HG02870 (cell line): ENCODE results near the gene LSP1.

ENCODE experiments used
- ATAC-seq: cut with Tn5 transposase; IDR thresholded peaks from one replicate; pipeline ENCODE4 v1.9.1; 2021; ENCODE audit warnings: mild to moderate bottlenecking, moderate library complexity; ENCODE audit not compliant: unreplicated experiment

Gene LSP1

DNA sequence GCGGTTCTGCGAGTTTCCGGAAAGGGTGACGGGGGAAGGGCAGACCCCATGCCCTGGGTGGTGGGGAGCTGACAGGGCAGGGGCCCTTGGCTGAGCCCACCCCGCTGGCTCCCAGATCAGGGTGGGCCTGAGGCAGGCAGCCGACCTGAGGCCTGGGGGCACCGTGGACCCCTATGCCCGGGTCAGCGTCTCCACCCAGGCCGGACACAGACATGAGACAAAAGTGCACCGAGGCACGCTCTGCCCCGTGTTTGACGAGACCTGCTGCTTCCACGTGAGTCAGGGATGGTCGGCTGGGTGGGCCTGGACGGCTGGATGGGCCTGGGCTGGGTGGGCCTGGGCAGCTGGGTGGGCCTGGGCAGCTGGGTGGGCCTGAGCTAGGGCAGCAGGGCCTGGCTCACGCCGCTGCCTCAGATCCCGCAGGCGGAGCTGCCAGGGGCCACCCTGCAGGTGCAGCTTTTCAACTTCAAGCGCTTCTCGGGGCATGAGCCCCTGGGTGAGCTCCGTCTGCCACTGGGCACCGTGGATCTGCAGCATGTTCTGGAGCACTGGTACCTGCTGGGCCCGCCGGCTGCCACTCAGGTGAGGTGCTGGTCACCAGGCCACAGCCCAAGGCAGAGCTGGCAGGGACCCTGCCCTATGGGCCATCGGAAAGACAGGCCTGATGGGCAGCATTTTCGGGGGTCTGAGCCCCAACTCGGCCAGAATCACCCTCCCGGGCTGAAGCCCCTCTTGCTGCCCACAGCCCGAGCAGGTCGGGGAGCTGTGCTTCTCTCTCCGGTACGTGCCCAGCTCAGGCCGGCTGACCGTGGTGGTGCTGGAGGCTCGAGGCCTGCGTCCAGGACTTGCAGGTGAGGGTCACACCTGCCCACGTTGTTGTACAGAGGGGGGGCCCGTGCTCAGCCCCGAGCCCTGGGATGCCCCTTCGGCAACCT is 16.6 kb upstream of the LSP1 start:
- ATAC-seq, result no peak

- no peak for ATAC-seq
Observed at GRCh38 chr11:1837171-1838076, 15.5 kb upstream of the LSP1 start.

- ATAC-seq, result no peak
Observed at GRCh38 chr11:1838077-1838425, 14.8 kb upstream of the LSP1 start.

DNA sequence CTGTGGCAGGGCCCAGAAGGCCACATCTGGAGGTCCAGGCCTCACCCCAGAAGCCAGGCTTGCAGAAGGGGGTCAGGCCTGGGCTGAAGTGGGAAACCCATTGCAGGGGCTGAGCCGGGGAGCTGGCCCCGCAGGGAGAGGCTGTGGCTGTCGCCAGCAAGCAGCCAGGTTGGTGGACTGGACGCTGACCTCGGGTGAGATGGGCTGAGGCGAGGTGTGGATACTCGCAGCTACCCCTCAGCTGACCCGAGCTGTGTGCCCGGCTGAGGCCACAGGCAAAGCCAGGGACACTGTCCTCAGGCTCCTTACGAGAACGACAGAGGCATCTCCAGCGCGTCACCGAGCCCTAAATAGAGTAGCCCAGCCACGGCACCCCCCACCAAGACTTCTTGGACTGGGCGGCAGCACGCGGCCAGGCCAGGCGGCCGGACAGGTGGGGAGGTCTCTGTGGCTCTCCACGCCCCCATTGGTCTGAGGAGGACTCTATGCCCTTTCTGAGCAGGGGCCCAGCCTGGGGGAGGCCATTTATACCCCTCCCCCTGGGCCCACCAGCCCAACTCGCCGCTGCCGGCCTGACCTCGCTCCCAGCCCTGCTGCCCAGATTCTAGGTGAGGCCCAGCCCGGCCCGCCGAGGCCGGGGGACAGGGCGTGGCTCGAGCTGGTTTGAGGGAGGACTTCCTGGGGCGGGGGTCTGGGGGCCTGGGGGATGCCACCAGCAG is 14.3 kb upstream of the LSP1 start, which contains the start of gene TNNI2:
TSS of gene TNNI2 (plus strand) at position 556 of the 719 bp plus-strand sequence. CDS start 716 bp downstream, outside the sequence.
- no peak for ATAC-seq

GRCh38 chr11:1839204-1839923 is 13.5 kb upstream of the LSP1 start:
- no peak for ATAC-seq

DNA sequence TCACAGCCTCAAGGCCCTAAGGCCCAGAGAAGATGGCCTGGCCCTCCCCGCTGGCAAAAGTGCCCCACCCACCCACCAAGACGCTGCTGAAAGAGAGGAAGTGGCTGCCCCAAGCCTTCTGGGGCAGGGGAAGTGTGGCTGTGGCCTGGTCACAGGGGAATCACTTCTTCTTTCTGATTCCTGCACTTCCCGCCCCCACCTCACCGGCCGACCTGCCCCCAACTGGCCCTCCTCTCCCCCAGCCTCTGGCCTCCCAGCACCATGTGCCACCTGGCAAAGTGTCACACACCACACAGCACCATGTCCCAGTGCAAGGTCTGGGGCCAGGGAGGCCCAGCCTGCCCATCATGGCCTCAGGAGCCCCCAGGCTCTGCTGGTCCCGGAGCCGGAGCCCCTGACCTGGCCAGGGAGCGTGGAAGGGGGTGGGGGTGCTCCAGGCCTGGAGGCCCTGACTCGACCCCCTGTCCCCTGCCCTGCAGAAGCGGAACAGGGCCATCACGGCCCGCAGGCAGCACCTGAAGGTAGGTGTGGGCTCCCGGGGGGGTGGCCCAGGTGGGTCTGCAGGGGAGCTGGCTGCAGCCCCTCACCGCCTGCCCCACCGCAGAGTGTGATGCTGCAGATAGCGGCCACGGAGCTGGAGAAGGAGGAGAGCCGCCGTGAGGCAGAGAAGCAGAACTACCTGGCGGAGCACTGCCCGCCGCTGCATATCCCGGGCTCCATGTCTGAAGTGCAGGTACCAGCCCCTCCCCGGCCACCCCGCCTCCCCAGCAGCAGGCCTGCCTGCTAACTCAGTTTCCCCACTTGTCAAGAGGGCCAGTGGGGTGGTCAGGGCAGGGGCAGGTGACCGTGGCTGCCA is 12.7 kb upstream of the LSP1 start:
- no peak for ATAC-seq

DNA sequence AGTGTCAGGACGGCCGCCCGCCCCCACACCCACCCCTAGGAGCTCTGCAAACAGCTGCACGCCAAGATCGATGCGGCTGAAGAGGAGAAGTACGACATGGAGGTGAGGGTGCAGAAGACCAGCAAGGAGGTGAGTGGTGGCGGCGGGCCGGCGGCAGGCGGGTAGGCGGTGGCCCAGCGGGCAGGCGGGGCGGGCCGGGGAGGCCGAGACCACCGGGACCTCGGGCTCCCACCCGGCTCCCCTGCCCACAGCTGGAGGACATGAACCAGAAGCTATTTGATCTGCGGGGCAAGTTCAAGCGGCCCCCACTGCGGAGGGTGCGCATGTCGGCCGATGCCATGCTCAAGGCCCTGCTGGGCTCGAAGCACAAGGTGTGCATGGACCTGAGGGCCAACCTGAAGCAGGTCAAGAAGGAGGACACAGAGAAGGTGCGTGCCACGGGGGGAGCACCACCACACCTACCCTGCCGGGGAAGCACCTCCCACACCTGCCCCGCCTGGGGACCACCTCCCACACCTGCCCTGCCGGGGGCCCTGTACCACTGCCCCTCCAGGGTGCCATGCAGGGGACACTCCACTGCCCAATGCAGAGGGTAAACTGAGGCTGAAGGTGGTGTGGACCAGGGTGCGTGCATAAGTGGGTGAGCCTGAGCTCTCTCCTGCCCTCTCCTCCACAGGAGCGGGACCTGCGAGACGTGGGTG is 12.0 kb upstream of the LSP1 start:
- no peak for ATAC-seq

DNA sequence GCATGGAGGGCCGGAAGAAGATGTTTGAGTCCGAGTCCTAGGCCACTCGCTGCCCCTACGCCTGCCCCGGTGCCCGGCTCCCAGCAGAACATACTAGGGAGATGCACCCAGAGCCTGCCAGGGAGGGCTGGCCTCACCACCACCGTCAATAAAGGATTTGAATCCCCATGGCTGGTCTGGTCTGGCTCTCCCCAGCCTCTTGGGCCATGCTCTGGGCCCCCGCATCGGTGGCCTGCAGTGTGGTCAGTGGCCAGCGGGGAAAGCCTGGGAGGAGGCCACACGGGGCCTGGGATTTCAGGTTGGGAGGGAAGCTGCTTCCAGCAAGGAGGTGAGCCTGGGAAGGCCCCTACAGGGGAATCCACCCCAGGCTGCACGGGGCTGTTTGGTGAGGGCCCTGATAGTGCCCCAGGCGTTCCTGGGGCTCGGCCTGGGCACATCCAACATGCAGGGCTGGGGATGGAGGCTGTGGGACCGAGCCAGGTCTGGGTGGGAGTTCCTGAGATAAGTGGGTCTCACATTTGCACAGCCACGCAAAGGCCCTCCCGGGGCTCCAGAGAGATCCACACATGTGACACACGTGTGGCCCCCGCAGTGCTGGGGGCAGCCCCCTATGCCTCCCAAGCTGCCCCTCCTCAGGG is 11.3 kb upstream of the LSP1 start:
- ATAC-seq, result no peak

GRCh38 chr11:1842149-1843097 is 10.5 kb upstream of the LSP1 start:
- ATAC-seq, result no peak

- no peak for ATAC-seq
Observed at GRCh38 chr11:1843098-1843473, 9.8 kb upstream of the LSP1 start.

- no peak for ATAC-seq
Observed at GRCh38 chr11:1843796-1844195, 9.1 kb upstream of the LSP1 start.

GRCh38 chr11:1844221-1845094 is 8.4 kb upstream of the LSP1 start:
- no peak for ATAC-seq

- no peak for ATAC-seq
Observed at GRCh38 chr11:1845095-1845429, 7.8 kb upstream of the LSP1 start.

DNA sequence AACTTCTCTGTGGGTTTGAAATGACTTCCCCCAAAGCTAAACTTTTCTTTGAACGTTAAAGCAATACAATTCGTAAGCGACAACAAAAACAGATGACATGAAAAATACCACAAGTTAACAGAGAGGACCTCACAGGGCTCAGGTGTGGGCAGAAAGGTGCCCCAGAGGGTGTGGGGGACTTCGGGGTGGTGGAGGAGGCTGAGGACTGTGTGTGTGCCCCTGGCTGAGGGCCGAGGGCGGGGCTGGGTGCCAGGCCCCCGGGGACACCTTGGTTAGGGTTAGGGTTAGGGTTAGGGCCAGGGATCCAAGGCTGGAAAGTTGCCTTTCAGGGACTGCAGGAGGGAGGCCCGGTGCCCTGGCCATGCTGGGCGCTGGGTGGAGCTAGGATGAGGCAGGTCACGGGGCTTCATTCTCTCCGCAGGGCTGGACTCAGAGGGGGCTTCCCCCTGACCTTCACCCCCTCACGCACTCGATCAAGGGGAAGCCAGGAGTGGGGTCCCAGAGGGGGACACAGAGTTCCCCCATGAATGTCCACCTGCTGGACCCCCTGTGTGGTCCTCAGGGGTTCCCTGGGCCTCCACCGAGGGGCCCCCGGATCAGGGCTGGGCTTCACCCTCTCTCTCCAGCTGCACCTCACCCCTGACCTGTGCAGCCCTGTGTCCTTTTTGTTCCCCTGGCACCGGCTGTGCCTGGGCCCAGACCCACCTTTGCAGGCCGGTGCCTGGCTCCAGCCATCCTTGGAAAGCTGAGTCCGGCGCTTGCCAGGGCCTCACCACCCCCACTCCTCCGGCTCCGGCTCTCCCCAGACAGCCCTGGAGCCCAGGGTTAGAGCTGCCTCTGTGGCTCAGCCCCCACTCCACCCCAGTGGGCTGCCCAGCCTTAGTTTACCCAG is 7.1 kb upstream of the LSP1 start:
- ATAC-seq, result no peak

- no peak for ATAC-seq
Observed at GRCh38 chr11:1846453-1846932, 6.4 kb upstream of the LSP1 start.
